ENCODE data around the gene SGCG.

DNA sequence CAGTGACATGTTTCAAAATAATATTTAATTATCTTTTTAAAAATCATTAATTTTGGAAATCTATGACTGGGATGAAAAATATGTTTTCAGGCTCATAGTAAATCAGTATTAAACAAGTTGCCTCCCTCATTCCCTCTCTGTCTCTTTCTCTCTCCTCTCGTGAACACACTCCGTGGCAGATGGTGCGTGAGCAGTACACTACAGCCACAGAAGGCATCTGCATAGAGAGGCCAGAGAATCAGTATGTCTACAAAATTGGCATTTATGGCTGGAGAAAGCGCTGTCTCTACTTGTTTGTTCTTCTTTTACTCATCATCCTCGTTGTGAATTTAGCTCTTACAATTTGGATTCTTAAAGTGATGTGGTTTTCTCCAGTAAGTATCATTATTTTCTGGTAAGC, 22.7 kb downstream of the SGCG start:
- TF ChIP-seq, protein P1, sequence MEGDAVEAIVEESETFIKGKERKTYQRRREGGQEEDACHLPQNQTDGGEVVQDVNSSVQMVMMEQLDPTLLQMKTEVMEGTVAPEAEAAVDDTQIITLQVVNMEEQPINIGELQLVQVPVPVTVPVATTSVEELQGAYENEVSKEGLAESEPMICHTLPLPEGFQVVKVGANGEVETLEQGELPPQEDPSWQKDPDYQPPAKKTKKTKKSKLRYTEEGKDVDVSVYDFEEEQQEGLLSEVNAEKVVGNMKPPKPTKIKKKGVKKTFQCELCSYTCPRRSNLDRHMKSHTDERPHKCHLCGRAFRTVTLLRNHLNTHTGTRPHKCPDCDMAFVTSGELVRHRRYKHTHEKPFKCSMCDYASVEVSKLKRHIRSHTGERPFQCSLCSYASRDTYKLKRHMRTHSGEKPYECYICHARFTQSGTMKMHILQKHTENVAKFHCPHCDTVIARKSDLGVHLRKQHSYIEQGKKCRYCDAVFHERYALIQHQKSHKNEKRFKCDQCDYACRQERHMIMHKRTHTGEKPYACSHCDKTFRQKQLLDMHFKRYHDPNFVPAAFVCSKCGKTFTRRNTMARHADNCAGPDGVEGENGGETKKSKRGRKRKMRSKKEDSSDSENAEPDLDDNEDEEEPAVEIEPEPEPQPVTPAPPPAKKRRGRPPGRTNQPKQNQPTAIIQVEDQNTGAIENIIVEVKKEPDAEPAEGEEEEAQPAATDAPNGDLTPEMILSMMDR (conservative IDR thresholded peaks at IDR 0.05; ENCODE audit: low read depth, low read length): no peak
- TF ChIP-seq RAD21 (IDR thresholded peaks at IDR 0.05; ENCODE audit: low read length): no peak
- no peak for TF ChIP-seq RFX5 (IDR thresholded peaks at IDR 0.05; ENCODE audit: low read depth, low read length)
- no peak for TF ChIP-seq CEBPB (IDR thresholded peaks at IDR 0.05; ENCODE audit: low read depth, low read length)
- TF ChIP-seq POLR2A (IDR thresholded peaks at IDR 0.05; ENCODE audit: low read depth, low read length): no peak
- no peak for TF ChIP-seq CHD1 (IDR thresholded peaks at IDR 0.05; ENCODE audit: low read depth, low read length)
- no peak for TF ChIP-seq MXI1 (IDR thresholded peaks at IDR 0.05; ENCODE audit: borderline replicate concordance, low read depth, low read length)
- TF ChIP-seq, protein P2, sequence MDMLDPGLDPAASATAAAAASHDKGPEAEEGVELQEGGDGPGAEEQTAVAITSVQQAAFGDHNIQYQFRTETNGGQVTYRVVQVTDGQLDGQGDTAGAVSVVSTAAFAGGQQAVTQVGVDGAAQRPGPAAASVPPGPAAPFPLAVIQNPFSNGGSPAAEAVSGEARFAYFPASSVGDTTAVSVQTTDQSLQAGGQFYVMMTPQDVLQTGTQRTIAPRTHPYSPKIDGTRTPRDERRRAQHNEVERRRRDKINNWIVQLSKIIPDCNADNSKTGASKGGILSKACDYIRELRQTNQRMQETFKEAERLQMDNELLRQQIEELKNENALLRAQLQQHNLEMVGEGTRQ (IDR thresholded peaks at IDR 0.05; ENCODE audit: low read depth, low read length): no peak
- no peak for TF ChIP-seq RCOR1 (IDR thresholded peaks at IDR 0.05; ENCODE audit: insufficient replicate concordance, low read length)
- no peak for TF ChIP-seq MAZ (IDR thresholded peaks at IDR 0.05; ENCODE audit: borderline replicate concordance, low read depth, low read length)
- TF ChIP-seq FOS (IDR thresholded peaks at IDR 0.05; ENCODE audit: low read depth, low read length): no peak
